IPS-18c (cell line): ENCODE results near the gene DIAPH2.

Experiments used
- H3K4me3 ChIP-seq: 2 replicates; pipeline ENCODE4 v1.7.0; 2013; ENCODE audit warnings: low read depth, mild to moderate bottlenecking, low read length, moderate library complexity; ENCODE audit not compliant: insufficient read depth
- H3K9me3 ChIP-seq: one replicate; pipeline ENCODE4 v1.6.1; 2013; ENCODE audit warnings: mild to moderate bottlenecking, low read length, moderate library complexity; ENCODE audit not compliant: control insufficient read depth, insufficient read depth

DIAPH2 gene

GRCh38 chrX:97539970-97540519 lies 855.4 kb downstream of the DIAPH2 start:
- Histone ChIP-seq H3K4me3 (no peak overlapping the region), H3K9me3 (no peaks in the 10 kb centered on the region)

GRCh38 chrX:97547877-97548578 lies 863.4 kb downstream of the DIAPH2 start:
- H3K9me3 ChIP-seq = no peaks in the 10 kb centered on the region
- no peak overlapping the region for H3K4me3 ChIP-seq

DNA sequence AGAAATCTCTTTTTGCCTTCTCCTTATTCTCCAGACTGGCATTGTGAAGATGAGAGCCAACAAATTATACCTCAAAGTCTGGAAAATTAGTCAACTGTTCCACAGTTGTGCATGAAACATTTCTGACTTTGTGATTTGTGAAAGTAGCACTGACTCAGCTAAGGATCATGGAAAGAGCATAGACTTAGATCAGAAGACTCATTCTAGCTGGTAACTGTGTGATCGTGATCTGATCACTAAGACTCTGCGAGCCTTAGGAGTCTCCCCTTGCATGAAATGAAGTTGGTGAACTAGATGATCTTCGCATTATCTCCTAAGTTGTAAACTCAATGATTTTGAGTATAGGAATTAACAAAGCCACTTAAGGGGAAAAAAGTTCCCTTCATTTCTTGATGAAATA lies 867.2 kb downstream of the DIAPH2 start:
- Histone ChIP-seq H3K4me3 (no peak overlapping the region), H3K9me3 (no peaks in the 10 kb centered on the region)

GRCh38 chrX:97553833-97554232 lies 869.2 kb downstream of the DIAPH2 start:
- H3K9me3 ChIP-seq = no peaks in the 10 kb centered on the region
- H3K4me3 ChIP-seq = no peak overlapping the region

DNA sequence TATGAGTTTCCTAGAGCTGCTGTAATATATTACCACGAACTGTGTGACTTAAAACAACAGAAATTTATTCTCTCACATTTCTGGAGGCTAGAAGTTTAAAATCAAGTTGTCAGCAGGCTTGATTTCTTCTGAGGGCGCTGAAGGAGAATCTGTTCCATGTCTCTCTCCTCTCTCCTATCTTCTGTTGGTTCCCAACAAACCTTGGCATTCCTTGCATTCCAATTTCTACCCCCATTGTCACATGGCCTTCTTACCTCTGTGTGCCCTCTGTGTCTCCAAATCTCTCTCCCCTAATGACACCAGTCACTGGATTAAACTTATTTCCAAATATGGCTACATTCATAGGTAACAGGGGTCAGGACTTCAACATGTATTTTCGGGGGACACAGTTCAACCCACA lies 871.7 kb downstream of the DIAPH2 start:
- Histone ChIP-seq H3K9me3 (no peaks in the 10 kb centered on the region), H3K4me3 (no peak overlapping the region)

- H3K4me3 ChIP-seq = no peak overlapping the region
- H3K9me3 ChIP-seq = no peaks in the 10 kb centered on the region
These were observed 879.0 kb downstream of the DIAPH2 start for GRCh38 chrX:97563531-97564133.

DNA sequence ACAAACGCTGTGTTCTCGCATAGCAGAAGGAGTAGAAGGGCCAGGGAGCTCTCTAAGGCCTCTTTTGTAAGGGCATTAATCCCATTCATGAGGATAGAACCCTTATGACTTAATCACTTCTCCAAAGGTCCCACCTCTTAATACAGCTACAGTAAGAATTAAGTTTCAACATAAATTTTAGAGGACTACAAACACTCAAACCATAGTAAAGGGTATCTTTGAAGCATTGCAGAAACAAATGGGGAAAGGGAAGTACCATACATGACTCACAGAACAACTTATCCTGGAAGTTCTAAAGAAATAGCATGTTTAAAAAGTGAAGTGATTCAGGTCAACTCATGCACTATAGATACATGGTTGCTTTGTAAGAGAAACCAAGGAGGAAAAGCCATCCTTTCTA lies 879.9 kb downstream of the DIAPH2 start:
- H3K9me3 ChIP-seq = no peaks in the 10 kb centered on the region

DNA sequence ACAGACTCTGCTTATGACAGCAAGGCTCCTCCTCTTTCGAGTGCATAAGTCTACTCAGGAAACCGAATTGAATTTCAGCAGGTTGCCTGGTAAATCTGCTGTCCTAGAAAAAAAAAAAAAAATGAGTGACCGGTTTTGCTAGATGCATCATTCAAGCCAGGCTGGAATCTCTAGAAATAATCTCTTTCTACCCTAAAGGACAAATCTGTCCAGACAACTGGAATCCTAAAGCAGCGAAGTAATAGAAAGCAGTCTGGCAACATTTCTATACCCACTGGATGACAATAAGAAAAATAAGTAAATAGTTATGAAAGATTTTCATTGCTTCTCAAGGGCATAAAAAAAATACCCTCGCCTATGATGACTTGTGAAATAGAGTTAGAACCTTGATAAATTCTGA lies 902.5 kb downstream of the DIAPH2 start:
- no peak overlapping the region for H3K4me3 ChIP-seq
- peaks cover 2% of the 10 kb centered on the region for H3K9me3 ChIP-seq

More for the DNA sequence above, 879.9 kb downstream of the DIAPH2 start:
- no peak overlapping the region for H3K4me3 ChIP-seq

DNA sequence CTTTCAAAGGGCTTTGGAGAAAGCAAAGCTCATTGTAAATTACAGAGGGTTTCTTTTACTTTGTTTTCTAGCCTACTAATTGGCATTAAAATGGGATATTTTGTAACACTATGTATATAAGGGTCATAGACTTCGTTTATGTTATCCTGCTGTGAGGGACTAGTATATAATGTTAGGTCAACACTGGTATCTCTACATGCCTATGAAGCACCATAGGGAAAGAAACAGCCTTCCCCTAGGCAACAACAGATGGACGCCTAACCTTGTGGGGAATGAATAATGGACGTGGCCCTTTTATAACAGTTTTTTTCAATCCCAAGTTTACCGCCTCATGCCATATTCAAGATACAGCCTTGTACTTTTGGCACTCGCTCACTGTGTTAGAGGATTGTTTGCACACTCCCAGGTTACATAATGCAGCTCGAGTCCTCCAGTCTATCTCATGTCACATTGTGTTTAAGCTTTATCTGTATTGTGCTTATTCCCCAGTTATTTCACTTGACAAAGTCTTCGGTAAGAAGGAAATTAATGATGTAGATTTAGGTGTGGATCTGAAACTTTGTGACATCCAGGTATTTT lies 910.1 kb downstream of the DIAPH2 start:
- no peak overlapping the region for H3K4me3 ChIP-seq
- no peaks in the 10 kb centered on the region for H3K9me3 ChIP-seq

DNA sequence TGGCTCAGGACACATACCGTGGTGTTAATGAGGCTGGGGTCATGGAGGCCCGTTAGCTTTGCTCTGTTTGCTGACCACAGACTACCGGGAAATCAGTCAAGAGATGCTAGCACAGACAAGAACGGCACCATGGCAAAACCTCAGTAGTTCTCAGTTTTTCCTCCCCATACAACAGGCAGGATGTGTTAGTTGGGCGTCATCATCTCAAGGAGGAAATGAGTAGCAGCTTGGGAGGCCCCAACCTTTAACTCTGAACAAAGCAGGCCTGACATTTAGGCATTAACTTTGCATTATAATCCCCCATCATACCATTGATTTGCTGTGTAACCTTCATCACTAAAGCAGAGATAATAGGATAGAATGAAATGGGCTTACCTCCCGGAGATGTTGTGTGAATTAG lies 913.3 kb downstream of the DIAPH2 start:
- Histone ChIP-seq H3K9me3 (no peaks in the 10 kb centered on the region), H3K4me3 (no peak overlapping the region)

- Histone ChIP-seq H3K4me3 (no peak overlapping the region), H3K9me3 (no peaks in the 10 kb centered on the region)
These were observed 918.0 kb downstream of the DIAPH2 start for GRCh38 chrX:97602465-97603258.

DNA sequence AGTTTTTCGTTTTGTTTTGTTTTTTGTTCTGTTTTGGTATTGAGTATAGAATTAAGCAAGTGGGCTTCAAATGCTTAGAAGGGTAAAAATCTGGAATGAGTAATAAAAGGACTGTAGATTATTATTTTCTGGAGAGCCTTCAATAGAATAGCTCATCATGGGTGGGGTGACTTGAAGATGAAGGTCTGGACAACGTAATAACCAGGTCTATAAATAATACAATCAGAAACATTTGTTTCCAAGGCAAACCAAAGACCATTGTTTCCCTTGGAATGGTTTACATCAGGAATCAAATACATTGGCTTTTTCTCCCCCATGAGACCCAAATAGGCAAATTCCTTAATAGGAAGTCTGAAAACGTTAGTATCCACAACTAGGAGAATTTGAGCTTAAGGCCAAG lies 920.6 kb downstream of the DIAPH2 start:
- Histone ChIP-seq H3K9me3 (no peaks in the 10 kb centered on the region), H3K4me3 (no peak overlapping the region)

GRCh38 chrX:97609357-97609756 lies 924.7 kb downstream of the DIAPH2 start:
- peaks cover 2% of the 10 kb centered on the region for H3K9me3 ChIP-seq

DNA sequence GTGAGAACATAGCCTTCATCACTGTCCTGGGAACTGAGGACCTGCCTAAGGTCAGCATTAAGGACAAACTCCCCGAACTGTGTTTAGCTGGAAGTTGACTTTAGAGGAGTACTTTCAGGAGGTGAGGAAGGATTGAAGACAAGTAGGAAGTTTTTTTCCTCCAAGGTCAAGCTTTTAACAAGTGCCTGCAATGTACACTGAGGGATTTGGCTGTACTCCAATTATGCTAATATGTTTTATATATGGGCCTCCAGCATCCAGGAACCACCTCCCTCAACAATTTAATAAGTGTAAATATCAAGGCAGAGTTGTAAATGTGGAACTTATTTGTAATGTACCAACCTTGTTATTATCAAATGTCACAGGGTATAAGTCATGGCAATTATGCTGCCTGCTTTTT lies 925.3 kb downstream of the DIAPH2 start:
- H3K4me3 ChIP-seq = no peak overlapping the region
- H3K9me3 ChIP-seq = peaks cover 2% of the 10 kb centered on the region

More at GRCh38 chrX:97609357-97609756, 924.7 kb downstream of the DIAPH2 start:
- no peak overlapping the region for H3K4me3 ChIP-seq

DNA sequence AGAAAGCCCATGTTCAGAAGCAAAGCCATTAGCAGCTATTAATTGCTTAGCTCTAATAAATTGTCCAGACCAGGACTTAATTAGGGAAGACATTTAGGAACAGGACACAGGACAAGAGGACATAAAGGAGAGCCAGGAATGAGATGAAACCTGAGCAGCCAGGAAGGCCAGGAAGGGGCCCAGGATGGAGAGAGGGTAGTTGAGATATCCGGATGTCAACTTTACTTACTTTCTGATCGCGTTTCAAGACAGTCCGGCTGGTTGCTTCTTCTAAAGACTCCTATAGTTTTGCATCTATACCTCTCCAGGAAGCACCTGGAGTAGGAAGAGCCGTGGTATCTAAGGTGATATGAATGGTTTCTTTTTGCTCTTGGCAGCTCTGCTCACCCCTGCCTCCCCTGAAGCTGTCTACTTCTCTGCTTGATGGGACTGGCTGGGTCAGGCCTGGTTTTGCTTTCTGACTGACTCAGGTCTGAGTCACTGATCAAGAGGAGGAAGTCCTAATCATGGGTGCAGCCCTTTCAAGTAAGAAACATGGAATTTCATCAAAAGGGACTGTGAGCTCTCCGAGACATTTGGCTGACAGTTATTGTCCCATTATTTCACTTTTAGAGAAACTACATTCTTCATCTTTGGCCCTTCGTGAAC lies 932.4 kb downstream of the DIAPH2 start:
- no peak overlapping the region for H3K4me3 ChIP-seq

GRCh38 chrX:97619499-97619898 lies 934.9 kb downstream of the DIAPH2 start:
- Histone ChIP-seq H3K9me3 (no peaks in the 10 kb centered on the region), H3K4me3 (no peak overlapping the region)

More for the DNA sequence above, 932.4 kb downstream of the DIAPH2 start:
- peaks cover 2% of the 10 kb centered on the region for H3K9me3 ChIP-seq

DNA sequence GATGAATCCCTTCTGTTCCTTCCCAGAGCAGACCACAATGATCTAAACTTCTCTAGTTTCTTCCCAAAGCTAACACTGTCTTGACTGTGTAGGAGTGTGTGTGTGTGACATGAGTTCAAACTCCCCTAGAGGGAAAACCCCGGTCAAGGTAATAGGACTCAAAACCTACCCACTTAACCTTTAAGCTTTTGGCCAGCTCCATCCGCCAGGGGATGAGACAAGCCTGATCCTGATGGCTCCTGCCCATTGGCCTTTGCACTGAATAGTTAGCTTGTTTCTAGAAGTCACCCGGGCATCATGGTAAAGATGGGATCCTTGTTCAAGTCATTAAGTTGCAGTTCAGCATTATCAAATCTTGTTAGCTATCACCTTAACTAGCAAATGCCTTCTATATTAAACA lies 937.5 kb downstream of the DIAPH2 start:
- Histone ChIP-seq H3K9me3 (no peaks in the 10 kb centered on the region), H3K4me3 (no peak overlapping the region)
